Activated naive CD8-positive, alpha-beta T cell (primary cell): ENCODE data around the gene SLC4A1.

Experiments
- H3K27ac Mint-ChIP-seq: one replicate; pipeline ENCODE4 v1.8.0; 2021; ENCODE audit warnings: mixed read lengths
- H3K27me3 Mint-ChIP-seq: one replicate; pipeline ENCODE4 v1.8.0; 2021; ENCODE audit warnings: mixed read lengths
- H3K36me3 Mint-ChIP-seq: one replicate; pipeline ENCODE4 v1.8.0; 2021; ENCODE audit warnings: mixed read lengths
- H3K4me1 Mint-ChIP-seq: one replicate; pipeline ENCODE4 v1.8.0; 2021; ENCODE audit warnings: low read depth, mixed read lengths
- H3K4me3 Mint-ChIP-seq: one replicate; pipeline ENCODE4 v1.8.0; 2021; ENCODE audit warnings: mild to moderate bottlenecking, mixed read lengths
- H3K9me3 Mint-ChIP-seq: one replicate; pipeline ENCODE4 v1.8.0; 2021; ENCODE audit warnings: low read depth, mixed read lengths

SLC4A1 gene

DNA sequence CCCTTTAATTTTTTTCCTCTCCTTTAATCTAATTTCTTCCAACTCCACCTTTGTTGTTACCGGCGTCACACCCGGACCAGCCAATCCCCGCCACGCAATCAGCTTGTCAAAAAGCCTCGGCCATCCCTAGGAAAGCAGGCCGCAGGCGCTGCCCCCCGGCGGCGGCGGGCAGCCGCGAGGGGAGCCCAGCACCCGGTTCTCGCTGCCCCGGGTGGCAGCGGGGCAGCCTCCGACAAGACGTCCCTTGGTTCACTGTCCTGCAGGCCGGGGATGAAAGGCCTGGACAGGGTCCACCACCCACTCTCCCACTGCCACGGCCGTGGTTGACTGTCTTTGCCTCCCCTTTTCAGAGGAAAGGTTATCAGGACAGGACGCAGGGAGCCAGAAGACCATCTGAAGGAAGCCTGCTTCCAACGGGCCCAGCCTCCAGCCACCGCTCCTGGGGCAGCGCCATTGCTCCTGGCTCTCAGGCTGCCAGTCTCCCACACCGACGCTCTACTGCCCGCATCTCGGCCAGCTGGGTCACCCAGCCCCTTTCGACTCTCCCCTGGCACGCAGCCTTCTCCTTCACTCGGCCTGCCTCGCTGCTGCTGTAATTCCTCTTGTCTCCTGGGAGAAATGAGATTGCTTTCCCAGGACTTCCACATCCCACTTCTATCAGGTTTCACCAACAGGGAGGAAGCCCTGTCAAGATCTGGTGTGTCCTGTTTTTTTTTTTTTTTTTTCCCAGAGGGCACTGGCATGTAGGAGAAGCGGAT, 45.6 kb downstream of the SLC4A1 start:
- H3K4me3 Mint-ChIP-seq: peak overlapping the region; percentile 93
- no peaks in the 10 kb centered on the region for H3K36me3 Mint-ChIP-seq
- no peaks in the 10 kb centered on the region for H3K9me3 Mint-ChIP-seq
- H3K27me3 Mint-ChIP-seq: no peaks in the 10 kb centered on the region
- peak overlapping the region; percentile 93 for H3K27ac Mint-ChIP-seq
- H3K4me1 Mint-ChIP-seq: peaks cover 13% of the 10 kb centered on the region

DNA sequence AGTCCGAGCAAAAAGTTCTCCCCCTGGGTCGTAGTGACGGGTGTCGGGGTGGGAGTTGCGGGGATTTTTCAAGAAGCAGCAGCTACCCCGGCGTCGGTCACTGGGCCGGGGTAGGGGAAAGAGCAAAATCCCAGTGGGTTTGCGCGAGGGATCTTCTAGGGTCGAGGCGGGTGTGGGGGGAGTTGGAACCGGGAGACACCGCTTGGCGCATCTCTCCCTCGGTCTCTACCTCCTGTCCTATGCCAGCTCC, 46.1 kb downstream of the SLC4A1 start:
- Mint-ChIP-seq H3K9me3 (no peaks in the 10 kb centered on the region), H3K27me3 (no peaks in the 10 kb centered on the region), H3K27ac (peak overlapping the region; percentile 93), H3K4me3 (peak overlapping the region; percentile 93), H3K36me3 (peaks cover under 1% of the 10 kb centered on the region), H3K4me1 (peaks cover 16% of the 10 kb centered on the region)

DNA sequence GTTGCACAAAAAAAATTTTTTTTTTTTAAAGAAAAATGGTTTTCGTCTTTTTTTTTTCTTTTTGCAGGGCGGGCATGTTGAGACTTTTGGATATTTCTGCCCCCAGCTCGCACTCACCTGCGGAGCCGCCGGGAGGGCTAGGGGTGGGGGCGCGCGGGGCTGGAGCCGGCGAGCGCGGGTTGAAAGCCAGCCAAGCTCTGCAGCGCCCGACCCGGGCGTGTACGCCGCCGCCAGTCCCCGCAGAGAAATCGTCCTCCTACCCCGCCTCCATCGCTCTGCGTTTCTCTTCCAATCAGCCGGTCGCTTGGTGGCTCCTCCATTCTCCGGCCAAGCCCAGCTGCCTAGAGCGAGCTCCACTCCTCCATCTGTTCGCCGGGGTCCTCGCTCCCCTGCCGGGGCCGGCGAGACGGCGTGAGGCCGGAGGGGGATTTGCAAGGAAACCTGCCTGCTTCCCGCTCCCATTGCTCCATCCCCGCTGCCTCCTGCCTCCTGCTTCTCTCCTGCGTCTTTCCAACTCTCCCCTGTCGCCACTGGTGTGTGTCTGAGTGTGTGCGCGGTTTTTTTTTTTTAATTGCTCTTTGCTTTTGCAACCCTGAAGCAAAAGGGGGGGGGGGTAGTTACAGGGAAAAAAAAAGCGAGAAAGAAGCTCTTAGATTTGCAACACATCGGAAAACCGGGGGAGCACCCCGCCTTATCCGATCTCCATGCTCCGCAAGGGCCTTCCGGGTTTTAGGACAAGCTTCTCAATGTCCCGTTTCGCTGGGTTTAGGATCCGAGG, 46.7 kb downstream of the SLC4A1 start:
- H3K36me3 Mint-ChIP-seq: peaks cover 3% of the 10 kb centered on the region
- peak overlapping the region; percentile 93 for H3K4me3 Mint-ChIP-seq
- no peaks in the 10 kb centered on the region for H3K27me3 Mint-ChIP-seq
- peaks cover 21% of the 10 kb centered on the region for H3K4me1 Mint-ChIP-seq
- H3K27ac Mint-ChIP-seq: peak overlapping the region; percentile 93
- no peaks in the 10 kb centered on the region for H3K9me3 Mint-ChIP-seq

DNA sequence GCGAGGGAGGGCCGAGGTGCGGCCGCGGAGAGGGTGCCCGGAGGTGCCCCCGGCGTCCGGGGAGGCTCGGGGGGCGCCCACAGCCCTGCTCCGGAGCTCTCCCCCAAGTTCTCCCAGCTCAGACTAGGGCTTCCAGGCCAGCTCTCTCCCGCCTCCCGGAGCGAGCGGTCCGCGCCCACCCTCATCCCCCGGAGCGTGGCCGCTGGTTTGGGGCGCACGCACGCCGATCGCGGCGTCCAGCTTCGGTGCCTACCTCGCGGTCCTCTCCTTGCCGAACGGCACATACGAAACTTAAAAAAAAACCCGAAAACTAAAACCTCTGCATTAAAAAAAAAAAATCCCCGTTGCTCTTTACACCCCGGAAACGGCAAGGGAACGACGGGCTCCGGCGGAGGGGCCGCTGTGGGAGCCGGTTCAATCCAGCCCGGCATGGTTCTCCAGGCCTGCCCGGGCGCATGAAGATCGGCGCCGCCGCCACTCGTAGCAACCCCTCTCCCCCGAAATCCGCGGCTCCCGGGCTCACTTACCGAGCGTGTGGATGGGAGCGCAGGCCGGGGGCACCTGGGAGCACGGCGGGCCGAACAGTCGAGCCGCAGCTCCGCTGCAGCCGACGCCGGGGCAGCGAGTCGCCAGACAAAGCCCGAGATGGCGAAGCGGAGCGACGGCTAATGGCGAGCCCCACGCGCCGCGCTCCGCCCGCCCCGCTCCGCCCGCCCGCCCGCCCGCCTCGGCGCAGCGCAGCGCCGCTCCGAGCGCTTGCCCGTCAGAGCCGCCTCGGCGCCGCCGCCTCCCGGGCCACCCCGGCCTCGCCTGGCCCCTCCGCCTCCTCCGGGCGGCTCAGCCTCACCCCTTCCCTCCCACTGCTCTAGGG, 47.5 kb downstream of the SLC4A1 start:
- H3K4me3 Mint-ChIP-seq: peak overlapping the region; percentile 93
- no peaks in the 10 kb centered on the region for H3K27me3 Mint-ChIP-seq
- H3K9me3 Mint-ChIP-seq: no peaks in the 10 kb centered on the region
- H3K4me1 Mint-ChIP-seq: peaks cover 29% of the 10 kb centered on the region
- peak overlapping the region; percentile 94 for H3K27ac Mint-ChIP-seq
- peaks cover 7% of the 10 kb centered on the region for H3K36me3 Mint-ChIP-seq

DNA sequence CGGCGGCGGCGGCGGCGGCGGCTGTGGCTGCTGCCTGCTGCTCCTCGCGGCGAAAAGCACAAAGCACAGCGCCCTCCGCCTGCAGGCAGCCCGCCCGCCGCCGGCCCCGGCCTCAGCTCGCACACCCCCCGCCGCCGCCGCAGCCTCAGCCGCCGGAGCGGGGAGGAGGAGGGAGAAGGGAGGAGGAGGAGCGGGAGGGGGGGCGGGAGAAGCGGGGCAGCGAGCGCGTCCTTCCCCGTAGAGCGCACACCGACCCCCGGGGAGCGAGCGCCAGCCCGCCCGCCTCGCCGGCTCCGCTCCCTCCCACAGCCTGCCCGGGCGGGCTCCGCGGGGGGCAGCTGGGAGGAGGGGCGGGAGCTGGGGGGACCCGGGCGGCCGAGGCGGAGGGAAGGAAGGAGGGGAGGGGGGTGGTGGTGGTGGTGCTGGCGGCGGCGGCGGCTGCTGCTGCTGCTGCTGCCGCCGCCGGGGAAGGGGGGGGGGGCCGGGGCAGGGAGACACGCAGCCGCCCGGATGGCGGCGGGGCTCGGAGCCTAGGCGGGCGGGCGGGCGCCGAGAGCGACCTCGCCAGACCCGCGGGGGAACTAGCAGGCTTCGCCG, 48.2 kb downstream of the SLC4A1 start, which contains the start of gene UBTF:
Gene UBTF (minus strand): TSS at position 60 of the 597 bp plus-strand sequence. CDS start 1,446 bp downstream, outside the sequence.
- H3K9me3 Mint-ChIP-seq: no peaks in the 10 kb centered on the region
- no peaks in the 10 kb centered on the region for H3K27me3 Mint-ChIP-seq
- H3K36me3 Mint-ChIP-seq: peaks cover 13% of the 10 kb centered on the region
- H3K27ac Mint-ChIP-seq: peak within 1 kb of the TSS; percentile 94
- peak within 1 kb of the TSS; percentile 94 for H3K4me3 Mint-ChIP-seq
- peaks cover 36% of the 10 kb centered on the region for H3K4me1 Mint-ChIP-seq

DNA sequence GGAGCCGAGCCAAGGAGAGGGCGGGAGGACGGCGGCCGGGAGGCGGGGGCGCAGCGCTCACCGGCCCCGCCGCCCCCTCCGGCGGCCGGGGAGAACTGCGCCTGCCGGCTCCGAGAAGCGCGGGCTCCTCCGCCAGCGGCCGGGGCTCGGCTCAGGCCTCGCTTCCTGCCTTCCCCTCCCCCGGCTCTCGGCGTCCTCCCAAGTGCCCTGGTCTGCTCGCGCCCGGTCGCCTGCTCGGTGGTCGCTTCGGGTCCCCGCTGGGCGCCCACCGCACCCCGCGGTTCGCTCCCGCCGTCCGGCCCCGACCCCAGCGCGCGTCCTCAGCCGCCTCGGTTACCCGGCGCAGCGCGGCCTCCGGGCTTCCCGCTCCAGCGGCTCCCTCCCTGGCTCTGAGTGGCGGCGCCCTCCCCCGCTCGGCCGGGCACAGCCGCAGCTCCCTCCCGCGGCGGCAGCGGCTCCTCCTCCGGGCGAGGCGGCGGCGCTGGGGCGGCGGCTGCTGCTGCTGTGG, 48.8 kb downstream of the SLC4A1 start:
- H3K9me3 Mint-ChIP-seq: no peaks in the 10 kb centered on the region
- no peak overlapping the region for H3K4me3 Mint-ChIP-seq
- H3K27ac Mint-ChIP-seq: no peak overlapping the region
- peaks cover 42% of the 10 kb centered on the region for H3K4me1 Mint-ChIP-seq
- no peaks in the 10 kb centered on the region for H3K27me3 Mint-ChIP-seq
- H3K36me3 Mint-ChIP-seq: peaks cover 14% of the 10 kb centered on the region

DNA sequence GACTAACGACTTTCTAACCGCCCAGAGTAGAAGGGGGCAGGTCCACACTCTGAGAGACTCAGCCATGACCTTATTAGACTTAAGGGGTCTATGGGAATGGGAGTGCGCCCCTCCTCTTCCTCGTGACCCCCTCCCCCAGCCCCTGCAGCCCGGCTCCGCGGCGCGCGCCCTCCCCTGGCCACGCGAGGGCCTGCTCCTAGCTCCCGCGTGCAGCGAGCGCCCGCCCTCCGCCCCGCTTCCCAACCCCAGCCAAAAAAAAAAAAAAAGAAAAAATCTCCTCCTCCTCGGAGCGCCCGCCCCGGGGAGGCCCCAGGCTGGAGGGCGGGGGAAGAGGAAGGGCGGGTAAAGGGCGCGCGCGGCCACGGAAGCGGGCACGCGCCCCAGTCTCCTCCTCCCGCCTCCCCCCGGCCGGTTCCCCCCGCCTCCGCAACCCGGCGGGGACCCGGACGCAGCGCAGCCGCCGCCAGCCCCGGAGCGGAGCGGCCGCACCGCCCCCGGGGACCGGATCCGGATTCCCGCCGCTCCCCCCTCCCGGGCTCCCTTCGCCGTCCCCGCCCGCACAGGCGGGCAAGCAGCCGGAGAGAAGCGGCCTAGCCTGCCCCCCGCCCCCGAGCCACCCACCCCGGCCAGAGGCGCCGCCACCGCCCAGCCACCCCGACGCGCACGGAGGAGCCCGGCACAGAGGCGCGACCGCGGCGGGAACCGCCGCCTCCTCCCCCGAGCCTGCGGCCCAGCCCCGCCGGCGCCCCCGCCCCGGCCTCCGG, 49.4 kb downstream of the SLC4A1 start:
- Mint-ChIP-seq H3K4me1 (peaks cover 48% of the 10 kb centered on the region), H3K27ac (peak overlapping the region; percentile 99), H3K36me3 (peaks cover 14% of the 10 kb centered on the region)

DNA sequence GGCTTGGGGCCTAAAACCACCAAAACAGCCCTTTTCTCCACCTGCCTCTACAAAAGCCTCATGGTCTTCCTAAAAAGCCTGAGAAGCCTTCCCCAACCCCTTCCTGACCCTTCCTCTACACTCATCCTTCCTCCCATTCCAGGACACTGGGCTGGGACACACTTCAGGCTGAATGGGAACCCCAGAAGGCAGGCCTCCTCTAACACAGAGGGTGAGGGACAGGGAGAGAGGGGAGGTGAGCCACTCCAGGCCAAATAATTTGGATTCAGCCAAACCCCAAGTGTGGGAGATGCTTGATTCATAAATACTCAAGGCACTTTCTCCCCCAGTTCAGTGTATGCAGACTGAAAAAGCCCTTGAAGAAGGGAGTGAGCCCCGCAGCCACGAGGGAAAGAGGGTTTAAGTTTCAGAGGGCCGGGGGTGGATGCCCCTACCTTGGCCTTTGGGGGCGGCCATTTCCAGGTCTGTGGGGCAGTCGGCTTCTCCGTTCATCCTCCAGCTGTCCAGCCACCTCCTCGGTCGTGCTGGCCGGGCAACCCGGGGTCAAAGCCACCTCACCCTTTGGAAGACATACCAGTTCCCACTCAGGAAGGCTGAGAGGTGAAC, 50.1 kb downstream of the SLC4A1 start:
- Mint-ChIP-seq H3K36me3 (peaks cover 14% of the 10 kb centered on the region), H3K9me3 (no peaks in the 10 kb centered on the region), H3K4me3 (peak overlapping the region; percentile 94), H3K4me1 (peaks cover 55% of the 10 kb centered on the region), H3K27me3 (no peaks in the 10 kb centered on the region), H3K27ac (peak overlapping the region; percentile 99)

More for the DNA sequence above, 49.4 kb downstream of the SLC4A1 start:
- no peaks in the 10 kb centered on the region for H3K9me3 Mint-ChIP-seq
- peak overlapping the region; percentile 94 for H3K4me3 Mint-ChIP-seq
- no peaks in the 10 kb centered on the region for H3K27me3 Mint-ChIP-seq

DNA sequence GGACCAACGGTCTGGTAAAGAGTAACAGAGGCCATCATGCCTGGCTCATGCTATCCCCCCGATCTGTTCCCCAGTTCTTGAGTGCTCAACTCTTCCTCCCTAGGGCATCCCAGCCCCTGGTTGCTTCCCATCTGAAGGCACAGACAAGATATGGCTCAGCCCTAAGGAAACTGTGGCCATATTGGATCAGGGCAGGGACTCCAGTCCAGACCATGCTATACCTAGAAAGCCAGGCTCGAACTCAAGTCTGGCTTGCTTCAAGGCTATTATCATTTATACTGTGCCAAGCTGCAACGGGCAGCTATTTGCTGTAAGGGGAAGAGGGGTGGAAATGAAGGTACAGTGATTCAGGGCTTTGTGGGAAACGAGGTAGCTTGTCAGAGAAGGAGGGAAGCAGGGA, 51.2 kb downstream of the SLC4A1 start:
- peak overlapping the region; percentile 94 for H3K4me3 Mint-ChIP-seq
- H3K27me3 Mint-ChIP-seq: no peaks in the 10 kb centered on the region
- peak overlapping the region; percentile 99 for H3K27ac Mint-ChIP-seq
- H3K9me3 Mint-ChIP-seq: no peaks in the 10 kb centered on the region
- H3K4me1 Mint-ChIP-seq: peaks cover 50% of the 10 kb centered on the region
- peaks cover 14% of the 10 kb centered on the region for H3K36me3 Mint-ChIP-seq

DNA sequence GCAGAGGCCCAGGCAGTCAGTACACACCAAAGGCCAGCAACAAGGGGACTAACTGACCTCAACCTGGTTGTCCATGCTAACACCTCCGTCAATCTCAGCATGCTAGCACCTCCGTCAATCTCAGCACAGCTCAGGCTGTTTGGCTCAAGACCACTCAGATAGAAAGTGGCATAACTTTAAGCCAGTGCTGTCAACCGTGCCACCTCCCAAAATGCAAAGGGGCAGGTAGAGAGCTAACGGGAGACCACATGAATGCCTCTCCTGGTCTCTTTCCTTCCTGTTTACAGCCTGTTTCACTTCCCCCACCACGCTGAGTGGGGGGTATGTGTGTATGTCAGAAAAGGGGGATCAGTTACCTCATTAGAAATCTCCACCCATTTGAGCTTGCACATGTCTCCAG, 51.8 kb downstream of the SLC4A1 start:
- Mint-ChIP-seq H3K27ac (peak overlapping the region; percentile 99), H3K9me3 (no peaks in the 10 kb centered on the region), H3K36me3 (peaks cover 14% of the 10 kb centered on the region), H3K4me3 (peak overlapping the region; percentile 94), H3K4me1 (peaks cover 52% of the 10 kb centered on the region), H3K27me3 (no peaks in the 10 kb centered on the region)

DNA sequence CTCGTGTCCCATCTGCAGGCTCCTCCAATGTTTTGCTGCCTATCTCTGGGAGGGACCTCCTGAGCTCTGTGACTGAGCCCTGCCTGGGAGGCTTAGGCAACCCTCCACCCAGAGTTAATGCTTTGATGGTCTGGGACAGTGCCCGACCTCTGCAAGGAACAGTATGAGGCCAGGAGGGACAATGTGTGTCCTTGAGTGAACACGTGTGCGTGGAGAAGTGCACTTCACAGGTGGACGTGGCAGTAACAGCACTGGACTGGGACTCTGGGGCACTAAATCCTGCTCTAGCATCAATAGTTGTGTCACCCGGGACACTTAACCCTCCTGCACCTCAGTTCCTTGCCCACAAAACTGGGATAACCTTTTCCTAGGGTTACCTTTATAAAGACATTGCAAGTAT, 53.0 kb downstream of the SLC4A1 start:
- Mint-ChIP-seq H3K4me1 (peaks cover 59% of the 10 kb centered on the region), H3K4me3 (peak overlapping the region; percentile 94), H3K27ac (peak overlapping the region; percentile 99), H3K9me3 (no peaks in the 10 kb centered on the region), H3K36me3 (peaks cover 14% of the 10 kb centered on the region), H3K27me3 (no peaks in the 10 kb centered on the region)

DNA sequence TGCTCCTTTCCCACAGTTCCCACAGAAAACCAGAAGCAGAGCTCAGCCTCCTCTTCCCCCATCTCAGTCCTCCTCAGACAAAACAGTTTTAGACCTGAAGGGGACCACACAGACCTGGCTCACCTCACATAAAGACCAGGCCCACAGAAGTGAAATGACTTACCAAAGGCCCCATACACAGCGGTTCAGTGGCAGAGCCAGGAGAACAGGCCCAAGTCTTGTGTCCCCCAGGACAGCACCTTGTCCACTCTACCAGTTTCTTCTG, 53.8 kb downstream of the SLC4A1 start:
- peak overlapping the region; percentile 53 for H3K4me3 Mint-ChIP-seq
- peaks cover 67% of the 10 kb centered on the region for H3K4me1 Mint-ChIP-seq
- peak overlapping the region; percentile 92 for H3K27ac Mint-ChIP-seq
- H3K36me3 Mint-ChIP-seq: peaks cover 14% of the 10 kb centered on the region
- H3K27me3 Mint-ChIP-seq: no peaks in the 10 kb centered on the region
- H3K9me3 Mint-ChIP-seq: no peaks in the 10 kb centered on the region

DNA sequence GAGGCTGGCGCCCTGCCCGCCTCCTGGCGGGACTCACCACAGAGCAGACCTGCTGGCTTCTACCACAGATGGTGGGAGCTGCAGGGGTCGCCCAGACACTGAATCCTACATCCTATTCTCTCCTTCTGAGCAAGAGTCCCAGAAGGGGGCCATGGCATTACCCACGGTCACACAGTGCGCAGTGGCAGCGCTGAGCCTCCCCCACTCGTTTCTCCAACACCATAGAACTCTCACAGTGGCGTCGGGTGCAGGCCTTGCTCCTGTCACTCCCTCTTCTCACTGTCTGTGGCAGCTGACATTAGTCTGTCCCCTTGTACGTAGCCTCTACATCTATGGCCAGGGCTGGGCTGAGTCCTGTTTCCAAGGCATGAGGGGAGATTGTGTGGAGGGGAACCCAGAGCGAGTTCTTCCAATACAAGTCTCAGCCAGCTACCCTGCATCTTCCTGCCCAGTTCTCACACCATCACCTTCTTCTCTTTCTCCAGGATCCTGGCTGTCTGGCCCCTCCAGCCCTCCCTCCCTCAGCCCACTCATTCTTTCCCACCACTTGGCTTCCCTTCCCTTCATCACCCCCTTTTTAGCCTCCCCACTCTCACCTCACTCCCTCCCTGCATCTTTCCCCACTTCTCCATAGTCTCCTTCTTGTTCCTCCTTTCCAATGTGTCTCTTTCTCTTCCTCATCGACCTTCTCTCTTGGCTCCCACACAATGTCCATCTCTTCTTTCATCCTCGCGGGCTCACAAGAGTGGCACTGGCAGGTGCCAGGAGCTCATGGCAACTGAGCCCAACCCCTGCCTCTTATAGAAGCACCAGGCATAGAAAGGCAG, 54.3 kb downstream of the SLC4A1 start:
- no peaks in the 10 kb centered on the region for H3K27me3 Mint-ChIP-seq
- peak overlapping the region; percentile 53 for H3K4me3 Mint-ChIP-seq
- H3K36me3 Mint-ChIP-seq: peaks cover 14% of the 10 kb centered on the region

More for the DNA sequence above, 54.3 kb downstream of the SLC4A1 start:
- H3K27ac Mint-ChIP-seq: peak overlapping the region; percentile 92
- peaks cover 70% of the 10 kb centered on the region for H3K4me1 Mint-ChIP-seq
- no peaks in the 10 kb centered on the region for H3K9me3 Mint-ChIP-seq
